SK-N-SH (cell line): Measurements from ENCODE around the gene GSG1L. TPM values are rescaled to one million over a fixed set of nuclear protein-coding genes. Genes with fewer than 3 reads are reported as not detected.

Experiments
- CTCF ChIA-PET: fragments of 300-600, 350-600 bp; formaldehyde crosslinking; extraction: SDS; loops from one replicate; lab custom pipeline; 2021; lab: Yijun Ruan, JAX
- POLR2A ChIA-PET: fragments of 350-600 bp; sonication (Branson Sonifier 250); formaldehyde crosslinking; extraction: SDS; loops from one replicate; lab custom pipeline; 2020; ENCODE audit warnings: antibody characterized with exemption, inconsistent platforms; lab: Yijun Ruan, JAX
- DNase-seq: peaks from one replicate; pipeline ENCODE4 v3.0.0; 2012
- H2AFZ ChIP-seq: fragments of 200-600 bp; sonication (generic); 2 replicates; pipeline ENCODE4 v1.8.1; 2016; ENCODE audit warnings: antibody characterized with exemption, mild to moderate bottlenecking, low read depth
- H3F3A ChIP-seq: fragments of 200-600 bp; sonication (generic); replicated peaks from 2 replicates; pipeline ENCODE3; 2016; ENCODE audit warnings: antibody characterized with exemption, mild to moderate bottlenecking; ENCODE audit not compliant: insufficient read depth
- H3K27ac ChIP-seq, 2 experiments: fragments of 200-500 bp in 1 of 2; fragments of 200-600 bp in 1 of 2; sonication (Bioruptor generic) in 1 of 2; sonication (generic), shearing (Covaris generic) in 1 of 2; 2 replicates each; pipeline versions ENCODE4 v1.5.1 to v1.6.1; 2014 to 2016; ENCODE audit warnings: low read depth in 2 of 2, inconsistent platforms in 1 of 2, low read length in 1 of 2, mild to moderate bottlenecking in 1 of 2, mixed read lengths in 1 of 2
- H3K27me3 ChIP-seq: fragments of 200-600 bp; sonication (generic), shearing (Covaris generic); 2 replicates; pipeline ENCODE4 v1.6.1; 2016; ENCODE audit warnings: mixed run types; ENCODE audit not compliant: insufficient read depth
- H3K36me3 ChIP-seq, 2 experiments: fragments of 200-500 bp in 1 of 2; fragments of 200-600 bp in 1 of 2; sonication (Bioruptor generic) in 1 of 2; sonication (generic) in 1 of 2; replicated peaks in 1 of 2; 2 replicates each; pipeline versions ENCODE3 to v1.5.1; 2014 to 2016; ENCODE audit warnings: low read length in 1 of 2, mild to moderate bottlenecking in 1 of 2; ENCODE audit not compliant: insufficient read depth in 2 of 2, control insufficient read depth in 1 of 2
- H3K4me1 ChIP-seq, 2 experiments: fragments of 200-500 bp in 1 of 2; fragments of 200-600 bp in 1 of 2; sonication (Bioruptor generic) in 1 of 2; sonication (generic), shearing (Covaris generic) in 1 of 2; 2 replicates each; pipeline versions ENCODE4 v1.5.1 to v1.6.1; 2014 to 2016; ENCODE audit warnings: low read depth in 1 of 2, low read length in 1 of 2, mixed run types in 1 of 2; ENCODE audit not compliant: insufficient read depth in 2 of 2, control insufficient read depth in 1 of 2
- H3K4me2 ChIP-seq: fragments of 200-600 bp; sonication (generic), shearing (Covaris generic); 2 replicates; pipeline ENCODE4 v1.6.1; 2017; ENCODE audit warnings: mixed run types
- H3K4me3 ChIP-seq, 2 experiments: fragments of 200-500 bp in 1 of 2; fragments of 200-600 bp in 1 of 2; sonication (Bioruptor generic) in 1 of 2; sonication (generic), shearing (Covaris generic) in 1 of 2; 2 replicates each; pipeline versions ENCODE4 v1.5.1 to v1.8.1; 2014 to 2016; ENCODE audit warnings: low read depth in 2 of 2, inconsistent platforms in 1 of 2, low read length in 1 of 2, mild to moderate bottlenecking in 1 of 2, mixed read lengths in 1 of 2, moderate library complexity in 1 of 2
- H3K79me2 ChIP-seq: fragments of 200-600 bp; sonication (generic); 2 replicates; pipeline ENCODE4 v1.8.1; 2017; ENCODE audit warnings: mild to moderate bottlenecking; ENCODE audit not compliant: insufficient read depth
- H3K9ac ChIP-seq: fragments of 200-600 bp; sonication (generic); 2 replicates; pipeline ENCODE4 v1.6.1; 2017; ENCODE audit warnings: mixed run types
- H3K9me2 ChIP-seq: fragments of 200-600 bp; sonication (generic); 2 replicates; pipeline ENCODE4 v1.6.1; 2017; ENCODE audit warnings: mixed run types
- H3K9me3 ChIP-seq: fragments of 200-600 bp; sonication (generic); 2 replicates; pipeline ENCODE4 v1.6.1; 2017; ENCODE audit warnings: mixed run types, mild to moderate bottlenecking, moderate library complexity
- H4K20me1 ChIP-seq: fragments of 200-600 bp; sonication (generic); 2 replicates; pipeline ENCODE4 v1.6.1; 2017; ENCODE audit warnings: mild to moderate bottlenecking, mixed run types; ENCODE audit not compliant: insufficient read depth
- CHD2 ChIP-seq: fragments of 150-350 bp; IDR thresholded peaks from 2 replicates; pipeline ENCODE4 v1.6.1; 2018; ENCODE audit warnings: low read length; ENCODE audit not compliant: partially characterized antibody
- CTCF ChIP-seq: fragments of 200-600 bp; sonication (generic); IDR thresholded peaks from 2 replicates; pipeline ENCODE4 v1.6.1; 2017; ENCODE audit warnings: antibody characterized with exemption, mild to moderate bottlenecking, moderate library complexity
- ELF1 ChIP-seq: IDR thresholded peaks from 2 replicates; pipeline ENCODE4 v1.4.0; 2012
- EZH2phosphoT487 ChIP-seq: fragments of 200-600 bp; sonication (generic); IDR thresholded peaks from 2 replicates; pipeline ENCODE4 v1.6.1; 2017; ENCODE audit warnings: low read depth, mixed run types, mild to moderate bottlenecking, antibody characterized with exemption, moderate library complexity, borderline replicate concordance
- FOSL2 ChIP-seq: IDR thresholded peaks from 2 replicates; pipeline ENCODE4 v1.4.0; 2012; ENCODE audit warnings: low read depth, mild to moderate bottlenecking, moderate library complexity, borderline replicate concordance
- FOXJ3 ChIP-seq: sonication (generic); formaldehyde crosslinking; IDR thresholded peaks from 2 replicates; pipeline ENCODE4 v1.5.1; 2020; ENCODE audit warnings: mild to moderate bottlenecking, missing genetic modification reagents
- FOXM1 ChIP-seq: IDR thresholded peaks from 2 replicates; pipeline ENCODE4 v1.4.0; 2012; ENCODE audit warnings: low read depth, mild to moderate bottlenecking
- GATA2 ChIP-seq: sonication (generic); formaldehyde crosslinking; IDR thresholded peaks from 2 replicates; pipeline ENCODE4 v1.5.0; 2020; ENCODE audit warnings: mild to moderate bottlenecking, missing genetic modification reagents
- JUND ChIP-seq: IDR thresholded peaks from 2 replicates; pipeline ENCODE4 v1.4.0; 2012
- MEF2A ChIP-seq: IDR thresholded peaks from 2 replicates; pipeline ENCODE4 v1.4.0; 2012; ENCODE audit warnings: low read depth, borderline replicate concordance
- MXI1 ChIP-seq: IDR thresholded peaks from 2 replicates; pipeline ENCODE4 v1.6.1; 2012; ENCODE audit warnings: mild to moderate bottlenecking, low read depth, low read length, improper control_type of control experiment
- POLR2AphosphoS5 ChIP-seq: IDR thresholded peaks from 2 replicates; pipeline ENCODE4 v1.6.1; 2012; ENCODE audit warnings: low read depth, low read length
- RAD21 ChIP-seq: IDR thresholded peaks from 2 replicates; pipeline ENCODE4 v1.6.1; 2012; ENCODE audit warnings: mild to moderate bottlenecking, low read length
- RCOR1 ChIP-seq: fragments of 150-350 bp; IDR thresholded peaks from 2 replicates; pipeline ENCODE4 v1.6.1; 2017; ENCODE audit warnings: antibody characterized with exemption, low read length
- RXRA ChIP-seq: IDR thresholded peaks from 2 replicates; pipeline ENCODE4 v1.4.0; 2012; ENCODE audit warnings: low read depth, mild to moderate bottlenecking, borderline replicate concordance
- SMC3 ChIP-seq: IDR thresholded peaks from 2 replicates; pipeline ENCODE4 v1.6.1; 2012; ENCODE audit warnings: low read depth, low read length, improper control_type of control experiment
- TAF1 ChIP-seq: IDR thresholded peaks from 2 replicates; pipeline ENCODE4 v1.6.1; 2012; ENCODE audit warnings: low read depth, mild to moderate bottlenecking, low read length, moderate library complexity, borderline replicate concordance
- YY1 ChIP-seq: IDR thresholded peaks from 2 replicates; pipeline ENCODE4 v1.4.0; 2012; ENCODE audit warnings: low read depth, mild to moderate bottlenecking
- WGBS: methylation state at CpG from one replicate; pipeline ENCODE4 v1.1.6; 2017; ENCODE audit warnings: low lambda C conversion rate; 5-methylcytosine and 5-hydroxymethylcytosine counted together
- polyA plus RNA-seq, 3 experiments: library from polyadenylated mRNA; depleted of rRNA; stranded (reverse); fragments of >200 nt; gene quantifications; 2 replicates each; pipeline ENCODE4 v1.2.3, GENCODE V29; 2012
- TF ChIP-seq, protein P1 (sequence below): IDR thresholded peaks from 2 replicates; pipeline ENCODE4 v1.4.0; 2012; ENCODE audit warnings: low read depth
- TF ChIP-seq, protein P2 (sequence below): fragments of 150-350 bp; IDR thresholded peaks from 2 replicates; pipeline ENCODE4 v1.6.1; 2016; ENCODE audit warnings: mild to moderate bottlenecking, low read depth, low read length
- TF ChIP-seq, protein P3 (sequence below): IDR thresholded peaks from 2 replicates; pipeline ENCODE4 v1.6.1; 2012; ENCODE audit warnings: mild to moderate bottlenecking, low read depth, low read length, moderate library complexity

Gene GSG1L
- polyA plus RNA-seq, 1 of the 3 experiments (the other 2 are of a cell fraction): not detected

GRCh38 chr16:28090646-28091377, 27.3 kb upstream of the GSG1L start:
- 88% methylated on average over 13 of the region's 19 CpGs for WGBS
- no peaks in the 10 kb centered on the region for H3K79me2 ChIP-seq
- no peaks in the 10 kb centered on the region for H3K9me3 ChIP-seq
- no peak overlapping the region for H2AFZ ChIP-seq
- no peak overlapping the region for H3K9ac ChIP-seq
- H3F3A ChIP-seq: no peaks in the 10 kb centered on the region
- CTCF ChIA-PET: interaction anchor here (0.8 to 1.2 kb wide), 5 partner anchors 10 to 451 kb away, joined by 3 to 6 read pairs (median 3); no protein-coding TSS in a partner anchor
- H3K27me3 ChIP-seq: no peaks in the 10 kb centered on the region
- no peaks in the 10 kb centered on the region; a peak in 1 of 4 replicates for H3K4me1 ChIP-seq
- POLR2A ChIA-PET: no interaction called here
- no peaks in the 10 kb centered on the region for H3K36me3 ChIP-seq
- H3K4me2 ChIP-seq: no peak overlapping the region
- no peak overlapping the region for H3K27ac ChIP-seq
- H3K4me3 ChIP-seq: no peak overlapping the region
- no peaks in the 10 kb centered on the region for H4K20me1 ChIP-seq
- TF ChIP-seq JUND (no peak), EZH2phosphoT487 (no peak), RCOR1 (no peak), CTCF (peak; percentile 56), POLR2AphosphoS5 (no peak), SMC3 (no peak), CHD2 (no peak), FOXJ3 (CRISPR knock-in tag) (no peak), FOXM1 (no peak), MXI1 (no peak), FOSL2 (peak; percentile 38; the same call in 1 of the 2 replicates), YY1 (no peak)
- TF ChIP-seq, protein P1, sequence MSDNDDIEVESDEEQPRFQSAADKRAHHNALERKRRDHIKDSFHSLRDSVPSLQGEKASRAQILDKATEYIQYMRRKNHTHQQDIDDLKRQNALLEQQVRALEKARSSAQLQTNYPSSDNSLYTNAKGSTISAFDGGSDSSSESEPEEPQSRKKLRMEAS: no peak
- DNase-seq: peak; percentile 48
- no peaks in the 10 kb centered on the region for H3K9me2 ChIP-seq

DNA sequence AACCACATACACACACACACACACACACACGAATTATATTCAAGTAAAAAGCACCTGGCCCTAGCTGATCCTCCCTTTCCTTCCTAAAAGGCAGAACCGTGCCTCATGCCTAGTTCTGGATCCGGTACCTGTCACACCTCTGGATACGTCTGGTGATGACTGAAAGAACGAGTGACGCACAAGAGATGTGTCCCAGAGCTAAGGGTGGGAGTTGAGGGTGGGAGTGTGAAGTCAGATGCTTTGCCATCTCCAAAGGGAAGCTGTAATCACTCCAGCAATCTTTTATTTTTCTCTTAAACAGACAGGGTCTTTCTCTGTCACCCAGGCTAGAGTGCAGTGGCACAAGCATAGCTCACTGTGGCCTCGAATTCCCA, 26.5 kb upstream of the GSG1L start:
- no peak for DNase-seq
- TF ChIP-seq, protein P2, sequence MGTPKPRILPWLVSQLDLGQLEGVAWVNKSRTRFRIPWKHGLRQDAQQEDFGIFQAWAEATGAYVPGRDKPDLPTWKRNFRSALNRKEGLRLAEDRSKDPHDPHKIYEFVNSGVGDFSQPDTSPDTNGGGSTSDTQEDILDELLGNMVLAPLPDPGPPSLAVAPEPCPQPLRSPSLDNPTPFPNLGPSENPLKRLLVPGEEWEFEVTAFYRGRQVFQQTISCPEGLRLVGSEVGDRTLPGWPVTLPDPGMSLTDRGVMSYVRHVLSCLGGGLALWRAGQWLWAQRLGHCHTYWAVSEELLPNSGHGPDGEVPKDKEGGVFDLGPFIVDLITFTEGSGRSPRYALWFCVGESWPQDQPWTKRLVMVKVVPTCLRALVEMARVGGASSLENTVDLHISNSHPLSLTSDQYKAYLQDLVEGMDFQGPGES: no peak
- TF ChIP-seq RXRA: no peak
- TF ChIP-seq JUND: no peak
- TF ChIP-seq FOSL2: no peak
- TF ChIP-seq TAF1: no peak
- no peak for TF ChIP-seq RAD21
- TF ChIP-seq POLR2AphosphoS5: no peak
- no peak for TF ChIP-seq MEF2A
- TF ChIP-seq CHD2: no peak
- no peak for TF ChIP-seq GATA2 (CRISPR knock-in tag)
- TF ChIP-seq, protein P3, sequence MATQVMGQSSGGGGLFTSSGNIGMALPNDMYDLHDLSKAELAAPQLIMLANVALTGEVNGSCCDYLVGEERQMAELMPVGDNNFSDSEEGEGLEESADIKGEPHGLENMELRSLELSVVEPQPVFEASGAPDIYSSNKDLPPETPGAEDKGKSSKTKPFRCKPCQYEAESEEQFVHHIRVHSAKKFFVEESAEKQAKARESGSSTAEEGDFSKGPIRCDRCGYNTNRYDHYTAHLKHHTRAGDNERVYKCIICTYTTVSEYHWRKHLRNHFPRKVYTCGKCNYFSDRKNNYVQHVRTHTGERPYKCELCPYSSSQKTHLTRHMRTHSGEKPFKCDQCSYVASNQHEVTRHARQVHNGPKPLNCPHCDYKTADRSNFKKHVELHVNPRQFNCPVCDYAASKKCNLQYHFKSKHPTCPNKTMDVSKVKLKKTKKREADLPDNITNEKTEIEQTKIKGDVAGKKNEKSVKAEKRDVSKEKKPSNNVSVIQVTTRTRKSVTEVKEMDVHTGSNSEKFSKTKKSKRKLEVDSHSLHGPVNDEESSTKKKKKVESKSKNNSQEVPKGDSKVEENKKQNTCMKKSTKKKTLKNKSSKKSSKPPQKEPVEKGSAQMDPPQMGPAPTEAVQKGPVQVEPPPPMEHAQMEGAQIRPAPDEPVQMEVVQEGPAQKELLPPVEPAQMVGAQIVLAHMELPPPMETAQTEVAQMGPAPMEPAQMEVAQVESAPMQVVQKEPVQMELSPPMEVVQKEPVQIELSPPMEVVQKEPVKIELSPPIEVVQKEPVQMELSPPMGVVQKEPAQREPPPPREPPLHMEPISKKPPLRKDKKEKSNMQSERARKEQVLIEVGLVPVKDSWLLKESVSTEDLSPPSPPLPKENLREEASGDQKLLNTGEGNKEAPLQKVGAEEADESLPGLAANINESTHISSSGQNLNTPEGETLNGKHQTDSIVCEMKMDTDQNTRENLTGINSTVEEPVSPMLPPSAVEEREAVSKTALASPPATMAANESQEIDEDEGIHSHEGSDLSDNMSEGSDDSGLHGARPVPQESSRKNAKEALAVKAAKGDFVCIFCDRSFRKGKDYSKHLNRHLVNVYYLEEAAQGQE: no peak
- no peak for TF ChIP-seq FOXJ3 (CRISPR knock-in tag)
- no peak for TF ChIP-seq ELF1
- TF ChIP-seq SMC3: no peak
- no peaks in the 10 kb centered on the region for H3K9me3 ChIP-seq

More for the DNA sequence above, 26.5 kb upstream of the GSG1L start:
- ChIA-PET CTCF (interaction anchor here (0.8 kb wide), 1 partner anchor 450 kb away, joined by 3 read pairs; no protein-coding TSS in a partner anchor), POLR2A (no interaction called here)
- no peaks in the 10 kb centered on the region for H4K20me1 ChIP-seq
- H3K9ac ChIP-seq: no peak overlapping the region
- H3K9me2 ChIP-seq: no peaks in the 10 kb centered on the region
- no peaks in the 10 kb centered on the region for H3K36me3 ChIP-seq
- no peak overlapping the region for H3K4me3 ChIP-seq
- no peaks in the 10 kb centered on the region for H3K79me2 ChIP-seq
- H3K4me2 ChIP-seq: no peak overlapping the region
- H3F3A ChIP-seq: no peaks in the 10 kb centered on the region
- no peaks in the 10 kb centered on the region; a peak in 1 of 4 replicates for H3K4me1 ChIP-seq
- H3K27me3 ChIP-seq: no peaks in the 10 kb centered on the region
- no peak overlapping the region for H2AFZ ChIP-seq
- no peak overlapping the region for H3K27ac ChIP-seq
- WGBS: 88% methylated on average over 7 of the region's 7 CpGs
